HepG2 (cell line): ENCODE data around the gene MYO1E. TPM values are rescaled to one million over a fixed set of nuclear protein-coding genes. Genes with fewer than 3 reads are reported as not detected.

Experiments
- ATF1 ChIP-seq: IDR thresholded peaks from 2 replicates; pipeline ENCODE4 v1.6.1; 2016; ENCODE audit warnings: mild to moderate bottlenecking, control low read depth
- DR1 ChIP-seq: sonication (generic); formaldehyde crosslinking; IDR thresholded peaks from 2 replicates; pipeline ENCODE4 v1.8.0; 2021; ENCODE audit warnings: mild to moderate bottlenecking, missing genetic modification reagents, inconsistent platforms
- JUND ChIP-seq: sonication (generic); formaldehyde crosslinking; IDR thresholded peaks from 2 replicates; pipeline ENCODE4 v1.8.0; 2022; ENCODE audit warnings: mild to moderate bottlenecking, missing genetic modification reagents
- NCOA2 ChIP-seq: sonication (generic); formaldehyde crosslinking; IDR thresholded peaks from 2 replicates; pipeline ENCODE4 v1.8.0; 2022; ENCODE audit warnings: inconsistent platforms
- NFE2L1 ChIP-seq: sonication (generic); formaldehyde crosslinking; IDR thresholded peaks from 2 replicates; pipeline ENCODE4 v1.4.0; 2020; ENCODE audit warnings: missing genetic modification reagents, mild to moderate bottlenecking, borderline replicate concordance
- PHF21A ChIP-seq: sonication (generic); formaldehyde crosslinking; IDR thresholded peaks from 2 replicates; pipeline ENCODE4 v1.5.0; 2020; ENCODE audit warnings: mild to moderate bottlenecking, missing genetic modification reagents
- POGZ ChIP-seq: sonication (generic); formaldehyde crosslinking; IDR thresholded peaks from 2 replicates; pipeline ENCODE4 v1.4.0; 2020; ENCODE audit warnings: mild to moderate bottlenecking, missing genetic modification reagents
- POLR2AphosphoS2 ChIP-seq: IDR thresholded peaks from 2 replicates; pipeline ENCODE4 v1.6.1; 2011; ENCODE audit warnings: low read depth, low read length, improper control_type of control experiment
- RARA ChIP-seq: IDR thresholded peaks from 2 replicates; pipeline ENCODE4 v1.6.1; 2016; ENCODE audit warnings: missing genetic modification reagents, missing compliant biosample characterization
- SAP130 ChIP-seq: IDR thresholded peaks from 2 replicates; pipeline ENCODE4 v1.6.1; 2016; ENCODE audit warnings: low read depth
- SCMH1 ChIP-seq: sonication (generic); formaldehyde crosslinking; IDR thresholded peaks from 2 replicates; pipeline ENCODE4 v1.9.0; 2021; ENCODE audit warnings: missing genetic modification reagents, mild to moderate bottlenecking, borderline replicate concordance
- SP5 ChIP-seq: IDR thresholded peaks from 2 replicates; pipeline ENCODE4 v1.6.1; 2016; ENCODE audit warnings: low read depth, borderline replicate concordance
- SRSF4 ChIP-seq: fragments of 200-400 bp; formaldehyde crosslinking; IDR thresholded peaks from one replicate; pipeline ENCODE4 v1.6.1; 2018; ENCODE audit warnings: mild to moderate bottlenecking, low read depth, low read length, moderate library complexity; ENCODE audit not compliant: poor library complexity, severe bottlenecking
- TEAD3 ChIP-seq: optimal IDR thresholded peaks from 2 replicates; pipeline ENCODE3; 2016; ENCODE audit warnings: borderline replicate concordance
- ZBTB7B ChIP-seq: sonication (generic); formaldehyde crosslinking; IDR thresholded peaks from 2 replicates; pipeline ENCODE4 v1.4.0; 2020; ENCODE audit warnings: missing genetic modification reagents
- ZNF496 ChIP-seq: sonication (generic); formaldehyde crosslinking; IDR thresholded peaks from 2 replicates; pipeline ENCODE4 v1.8.1; 2023; ENCODE audit warnings: mild to moderate bottlenecking, moderate library complexity, missing genetic modification reagents; ENCODE audit not compliant: insufficient replicate concordance
- ZNF713 ChIP-seq: sonication (generic); formaldehyde crosslinking; IDR thresholded peaks from 2 replicates; pipeline ENCODE4 v1.4.0; 2020; ENCODE audit warnings: mild to moderate bottlenecking, missing genetic modification reagents
- ZSCAN30 ChIP-seq: sonication (generic); formaldehyde crosslinking; IDR thresholded peaks from 2 replicates; pipeline ENCODE4 v1.5.0; 2020; ENCODE audit warnings: mild to moderate bottlenecking, missing genetic modification reagents
- polyA plus RNA-seq, 8 experiments: library from polyadenylated mRNA; depleted of rRNA in 3 of 8; stranded (reverse) in 7 of 8; unstranded in 1 of 8; fragments of >200 nt; fragmentation: Illumina TruSeq in 4 of 8; extraction: Trizol in 4 of 8; gene quantifications; 2 replicates each; pipeline versions ENCODE4 v1.2.1 to v1.2.3, GENCODE V29; 2011 to 2016; ENCODE audit warnings: low read depth in 4 of 8, missing spikeins in 1 of 8, mixed read lengths in 1 of 8; ENCODE audit not compliant: insufficient read depth in 1 of 8
- total RNA-seq, 5 experiments: library from RNA; depleted of rRNA; stranded (reverse); fragments of >200 nt; fragmentation: Illumina TruSeq; extraction: Trizol; gene quantifications; 2 replicates each; pipeline ENCODE4 v1.2.3, GENCODE V29; 2016; ENCODE audit warnings: low read depth in 1 of 5
- TF ChIP-seq, protein P1 (sequence below): sonication (generic); formaldehyde crosslinking; IDR thresholded peaks from 2 replicates; pipeline ENCODE4 v1.5.1; 2020; ENCODE audit warnings: missing genetic modification reagents, mild to moderate bottlenecking, borderline replicate concordance
- TF ChIP-seq, protein P2 (sequence below): sonication (generic); formaldehyde crosslinking; IDR thresholded peaks from 2 replicates; pipeline ENCODE4 v1.8.0; 2022; ENCODE audit warnings: missing genetic modification reagents, mild to moderate bottlenecking, moderate library complexity, borderline replicate concordance
- TF ChIP-seq, protein P3 (sequence below): sonication (generic); formaldehyde crosslinking; IDR thresholded peaks from 2 replicates; pipeline ENCODE4 v1.5.1; 2020; ENCODE audit warnings: mild to moderate bottlenecking, moderate library complexity, missing genetic modification reagents
- TF ChIP-seq, protein P4 (sequence below): sonication (generic); formaldehyde crosslinking; IDR thresholded peaks from 2 replicates; pipeline ENCODE4 v1.4.0; 2020; ENCODE audit warnings: missing genetic modification reagents
- TF ChIP-seq, protein P5 (sequence below): sonication (generic); formaldehyde crosslinking; IDR thresholded peaks from 2 replicates; pipeline ENCODE4 v1.9.0; 2022; ENCODE audit warnings: low read depth, missing genetic modification reagents

The MYO1E gene
- total and polyA plus RNA-seq, 2 of the 13 experiments (the other 11 are each of a cell fraction or from before 2014, with no cell fraction given) = 15.7 to 25.1 TPM

DNA sequence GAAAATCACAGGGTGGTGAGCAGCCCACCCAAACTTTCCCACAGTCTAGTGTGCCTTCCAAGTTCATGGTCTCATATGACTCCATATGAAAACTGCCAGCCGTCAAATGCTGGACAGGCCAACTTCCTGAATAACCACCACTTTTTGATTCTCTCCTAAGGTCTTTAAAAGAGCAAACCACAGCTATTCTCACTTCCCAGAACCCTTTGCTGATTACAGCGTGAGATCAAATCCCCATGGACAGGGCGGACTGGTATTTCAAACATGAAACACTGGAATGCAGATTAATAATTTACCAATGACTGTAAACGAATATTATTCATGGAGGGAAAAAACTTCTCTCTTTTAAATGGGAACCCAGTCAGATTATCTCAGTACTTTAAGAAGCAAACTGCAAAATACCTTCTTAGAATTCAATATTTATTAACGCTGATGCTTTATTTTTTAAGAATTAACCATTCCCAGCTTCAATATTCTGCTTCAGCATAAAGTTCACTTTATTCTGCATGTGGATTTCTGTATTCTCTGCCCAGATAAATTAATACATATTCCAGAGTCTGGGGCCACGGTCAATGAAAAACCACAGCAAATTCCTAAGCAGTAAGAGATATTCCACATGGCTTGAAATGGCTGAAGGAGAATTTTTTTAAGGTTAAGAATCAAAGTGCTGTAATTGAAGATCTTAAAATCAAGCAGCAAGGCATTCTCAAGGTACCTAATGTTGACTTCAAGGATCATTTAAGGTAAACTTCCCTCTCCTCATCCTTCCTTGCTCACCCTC lies 42.9 kb downstream of the MYO1E start (continued):
- TF ChIP-seq ZNF496 (no peak), ZNF713 (CRISPR knock-in tag) (no peak), ZSCAN30 (CRISPR knock-in tag) (no peak), ZBTB7B (CRISPR knock-in tag) (no peak), SRSF4 (no peak), DR1 (no peak), RARA (CRISPR knock-in tag) (peak; percentile 30; the same call in 1 of the 2 replicates), SAP130 (CRISPR knock-in tag) (peak; percentile 49), NCOA2 (CRISPR knock-in tag) (peak; percentile 34; the same call in 1 of the 2 replicates), SP5 (CRISPR knock-in tag) (no peak), TEAD3 (peak; percentile 71), POLR2AphosphoS2 (no peak), POGZ (0 out of 2 replicates have a peak, but pooled peaks have one; percentile 11), PHF21A (CRISPR knock-in tag) (peak; percentile 37; the same call in 1 of the 2 replicates), SCMH1 (no peak), NFE2L1 (no peak), JUND (CRISPR knock-in tag) (no peak), ATF1 (no peak)
- TF ChIP-seq, protein P1, sequence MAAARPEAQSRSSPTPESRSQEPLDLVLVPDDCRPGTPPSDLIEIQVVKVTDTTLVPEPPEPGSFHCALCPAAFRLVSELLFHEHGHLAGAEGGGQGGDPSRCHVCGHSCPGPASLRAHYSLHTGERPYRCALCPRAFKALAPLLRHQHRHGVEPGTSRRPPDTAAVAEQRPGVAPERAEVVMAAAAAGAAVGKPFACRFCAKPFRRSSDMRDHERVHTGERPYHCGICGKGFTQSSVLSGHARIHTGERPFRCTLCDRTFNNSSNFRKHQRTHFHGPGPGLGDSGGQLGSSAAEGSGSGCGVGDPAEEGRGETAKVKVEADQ (CRISPR knock-in tag) = no peak
- TF ChIP-seq, protein P2, sequence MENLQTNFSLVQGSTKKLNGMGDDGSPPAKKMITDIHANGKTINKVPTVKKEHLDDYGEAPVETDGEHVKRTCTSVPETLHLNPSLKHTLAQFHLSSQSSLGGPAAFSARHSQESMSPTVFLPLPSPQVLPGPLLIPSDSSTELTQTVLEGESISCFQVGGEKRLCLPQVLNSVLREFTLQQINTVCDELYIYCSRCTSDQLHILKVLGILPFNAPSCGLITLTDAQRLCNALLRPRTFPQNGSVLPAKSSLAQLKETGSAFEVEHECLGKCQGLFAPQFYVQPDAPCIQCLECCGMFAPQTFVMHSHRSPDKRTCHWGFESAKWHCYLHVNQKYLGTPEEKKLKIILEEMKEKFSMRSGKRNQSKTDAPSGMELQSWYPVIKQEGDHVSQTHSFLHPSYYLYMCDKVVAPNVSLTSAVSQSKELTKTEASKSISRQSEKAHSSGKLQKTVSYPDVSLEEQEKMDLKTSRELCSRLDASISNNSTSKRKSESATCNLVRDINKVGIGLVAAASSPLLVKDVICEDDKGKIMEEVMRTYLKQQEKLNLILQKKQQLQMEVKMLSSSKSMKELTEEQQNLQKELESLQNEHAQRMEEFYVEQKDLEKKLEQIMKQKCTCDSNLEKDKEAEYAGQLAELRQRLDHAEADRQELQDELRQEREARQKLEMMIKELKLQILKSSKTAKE (CRISPR knock-in tag) = no peak
- TF ChIP-seq, protein P3, sequence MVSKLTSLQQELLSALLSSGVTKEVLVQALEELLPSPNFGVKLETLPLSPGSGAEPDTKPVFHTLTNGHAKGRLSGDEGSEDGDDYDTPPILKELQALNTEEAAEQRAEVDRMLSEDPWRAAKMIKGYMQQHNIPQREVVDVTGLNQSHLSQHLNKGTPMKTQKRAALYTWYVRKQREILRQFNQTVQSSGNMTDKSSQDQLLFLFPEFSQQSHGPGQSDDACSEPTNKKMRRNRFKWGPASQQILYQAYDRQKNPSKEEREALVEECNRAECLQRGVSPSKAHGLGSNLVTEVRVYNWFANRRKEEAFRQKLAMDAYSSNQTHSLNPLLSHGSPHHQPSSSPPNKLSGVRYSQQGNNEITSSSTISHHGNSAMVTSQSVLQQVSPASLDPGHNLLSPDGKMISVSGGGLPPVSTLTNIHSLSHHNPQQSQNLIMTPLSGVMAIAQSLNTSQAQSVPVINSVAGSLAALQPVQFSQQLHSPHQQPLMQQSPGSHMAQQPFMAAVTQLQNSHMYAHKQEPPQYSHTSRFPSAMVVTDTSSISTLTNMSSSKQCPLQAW (CRISPR knock-in tag) = peak; percentile 57; the same call in 1 of the 2 replicates
- TF ChIP-seq, protein P4, sequence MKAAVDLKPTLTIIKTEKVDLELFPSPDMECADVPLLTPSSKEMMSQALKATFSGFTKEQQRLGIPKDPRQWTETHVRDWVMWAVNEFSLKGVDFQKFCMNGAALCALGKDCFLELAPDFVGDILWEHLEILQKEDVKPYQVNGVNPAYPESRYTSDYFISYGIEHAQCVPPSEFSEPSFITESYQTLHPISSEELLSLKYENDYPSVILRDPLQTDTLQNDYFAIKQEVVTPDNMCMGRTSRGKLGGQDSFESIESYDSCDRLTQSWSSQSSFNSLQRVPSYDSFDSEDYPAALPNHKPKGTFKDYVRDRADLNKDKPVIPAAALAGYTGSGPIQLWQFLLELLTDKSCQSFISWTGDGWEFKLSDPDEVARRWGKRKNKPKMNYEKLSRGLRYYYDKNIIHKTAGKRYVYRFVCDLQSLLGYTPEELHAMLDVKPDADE (CRISPR knock-in tag) = no peak
- TF ChIP-seq, protein P5, sequence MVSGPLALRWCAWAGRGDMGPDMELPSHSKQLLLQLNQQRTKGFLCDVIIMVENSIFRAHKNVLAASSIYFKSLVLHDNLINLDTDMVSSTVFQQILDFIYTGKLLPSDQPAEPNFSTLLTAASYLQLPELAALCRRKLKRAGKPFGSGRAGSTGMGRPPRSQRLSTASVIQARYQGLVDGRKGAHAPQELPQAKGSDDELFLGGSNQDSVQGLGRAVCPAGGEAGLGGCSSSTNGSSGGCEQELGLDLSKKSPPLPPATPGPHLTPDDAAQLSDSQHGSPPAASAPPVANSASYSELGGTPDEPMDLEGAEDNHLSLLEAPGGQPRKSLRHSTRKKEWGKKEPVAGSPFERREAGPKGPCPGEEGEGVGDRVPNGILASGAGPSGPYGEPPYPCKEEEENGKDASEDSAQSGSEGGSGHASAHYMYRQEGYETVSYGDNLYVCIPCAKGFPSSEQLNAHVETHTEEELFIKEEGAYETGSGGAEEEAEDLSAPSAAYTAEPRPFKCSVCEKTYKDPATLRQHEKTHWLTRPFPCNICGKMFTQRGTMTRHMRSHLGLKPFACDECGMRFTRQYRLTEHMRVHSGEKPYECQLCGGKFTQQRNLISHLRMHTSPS (CRISPR knock-in tag) = no peak
